H9 (cell line): ENCODE data around the gene KIF4A. TPM values are rescaled to one million over a fixed set of nuclear protein-coding genes. Genes with fewer than 3 reads are reported as not detected.
A peak's percentile ranks its signal among the peaks of the same experiment; 100 is the strongest.

Experiments used
- DNase-seq: peaks from one replicate; pipeline ENCODE4 v3.0.0-alpha.2; 2017
- H2AFZ ChIP-seq: one replicate; pipeline ENCODE4 v1.6.1; 2013; ENCODE audit warnings: mild to moderate bottlenecking, low read length, control low read depth, moderate library complexity
- H2AK5ac ChIP-seq: 2 replicates; pipeline ENCODE4 v1.6.1; 2013; ENCODE audit warnings: low read length, control low read depth, mixed read lengths; ENCODE audit not compliant: insufficient read length
- H2BK120ac ChIP-seq: one replicate; pipeline ENCODE4 v1.6.1; 2013; ENCODE audit warnings: low read depth, mild to moderate bottlenecking, low read length, control low read depth, inconsistent platforms; ENCODE audit not compliant: poor library complexity, severe bottlenecking
- H2BK12ac ChIP-seq: 2 replicates; pipeline ENCODE4 v1.6.1; 2013; ENCODE audit warnings: low read length, control low read depth, mixed read lengths, low read depth; ENCODE audit not compliant: insufficient read length
- H2BK15ac ChIP-seq: 2 replicates; pipeline ENCODE4 v1.6.1; 2013; ENCODE audit warnings: low read depth, low read length, control low read depth
- H2BK20ac ChIP-seq: one replicate; pipeline ENCODE4 v1.6.1; 2013; ENCODE audit warnings: low read depth, mild to moderate bottlenecking, low read length, control low read depth, inconsistent platforms; ENCODE audit not compliant: poor library complexity, severe bottlenecking
- H2BK5ac ChIP-seq: 2 replicates; pipeline ENCODE4 v1.6.1; 2013; ENCODE audit warnings: low read length, control low read depth, mixed read lengths; ENCODE audit not compliant: insufficient read length
- H3K14ac ChIP-seq: 2 replicates; pipeline ENCODE4 v1.6.1; 2013; ENCODE audit warnings: low read length, control low read depth; ENCODE audit not compliant: insufficient read depth
- H3K18ac ChIP-seq: 2 replicates; pipeline ENCODE4 v1.6.1; 2013; ENCODE audit warnings: low read depth, mild to moderate bottlenecking, mixed read lengths, low read length, control low read depth; ENCODE audit not compliant: insufficient read length
- H3K23ac ChIP-seq: 2 replicates; pipeline ENCODE4 v1.6.1; 2013; ENCODE audit warnings: low read length, control low read depth, mixed read lengths, low read depth; ENCODE audit not compliant: insufficient read length
- H3K23me2 ChIP-seq: 2 replicates; pipeline ENCODE4 v1.6.1; 2013; ENCODE audit warnings: low read depth, mild to moderate bottlenecking, mixed read lengths, low read length, control low read depth; ENCODE audit not compliant: insufficient read length, poor library complexity, severe bottlenecking
- H3K27ac ChIP-seq: 2 replicates; pipeline ENCODE4 v1.5.1; 2013; ENCODE audit warnings: low read length, control low read depth, mixed read lengths, low read depth; ENCODE audit not compliant: insufficient read length
- H3K27me3 ChIP-seq: 2 replicates; pipeline ENCODE4 v1.6.1; 2013; ENCODE audit warnings: low read length, control low read depth, inconsistent platforms; ENCODE audit not compliant: insufficient read depth
- H3K4ac ChIP-seq: 2 replicates; pipeline ENCODE4 v1.6.1; 2013; ENCODE audit warnings: low read depth, mild to moderate bottlenecking, control low read depth, inconsistent platforms, low read length, moderate library complexity
- H3K4me1 ChIP-seq: 2 replicates; pipeline ENCODE4 v1.6.1; 2013; ENCODE audit warnings: low read length, control low read depth, inconsistent platforms; ENCODE audit not compliant: insufficient read depth
- H3K4me2 ChIP-seq: 2 replicates; pipeline ENCODE4 v1.6.1; 2013; ENCODE audit warnings: low read length, control low read depth, mixed read lengths; ENCODE audit not compliant: insufficient read length, insufficient read depth
- H3K56ac ChIP-seq: 2 replicates; pipeline ENCODE4 v1.6.1; 2013; ENCODE audit warnings: low read depth, mild to moderate bottlenecking, mixed read lengths, low read length, control low read depth; ENCODE audit not compliant: insufficient read length
- H3K79me1 ChIP-seq: 2 replicates; pipeline ENCODE4 v1.6.1; 2013; ENCODE audit warnings: low read depth, mild to moderate bottlenecking, moderate library complexity, low read length, control low read depth, inconsistent platforms; ENCODE audit not compliant: insufficient read depth, poor library complexity, severe bottlenecking
- H3K79me2 ChIP-seq: 2 replicates; pipeline ENCODE4 v1.6.1; 2013; ENCODE audit warnings: low read length, control low read depth, inconsistent platforms; ENCODE audit not compliant: insufficient read depth
- H3K9ac ChIP-seq: 2 replicates; pipeline ENCODE4 v1.6.1; 2013; ENCODE audit warnings: low read length, control low read depth, mixed read lengths; ENCODE audit not compliant: insufficient read length; ENCODE audit errors: extremely low read depth
- H3K9me3 ChIP-seq: one replicate; pipeline ENCODE4 v1.6.1; 2013; ENCODE audit warnings: low read depth, low read length, inconsistent platforms; ENCODE audit not compliant: control insufficient read depth
- H3T11ph ChIP-seq: one replicate; pipeline ENCODE4 v1.6.1; 2013; ENCODE audit warnings: mild to moderate bottlenecking, low read length, control low read depth, inconsistent platforms
- H4K20me1 ChIP-seq: one replicate; pipeline ENCODE4 v1.6.1; 2013; ENCODE audit not compliant: control insufficient read depth, insufficient read length, insufficient read depth
- H4K5ac ChIP-seq: 2 replicates; pipeline ENCODE4 v1.6.1; 2013; ENCODE audit warnings: low read depth, mild to moderate bottlenecking, mixed read lengths, low read length, control low read depth; ENCODE audit not compliant: insufficient read length
- H4K8ac ChIP-seq: replicated peaks from 2 replicates; pipeline ENCODE4 v1.6.1; 2013; ENCODE audit warnings: low read length, control low read depth, mixed read lengths, low read depth; ENCODE audit not compliant: insufficient read length
- H4K91ac ChIP-seq: 2 replicates; pipeline ENCODE4 v1.6.1; 2013; ENCODE audit warnings: low read depth, mild to moderate bottlenecking, moderate library complexity, mixed read lengths, low read length, control low read depth; ENCODE audit not compliant: insufficient read length
- H3K27ac Mint-ChIP-seq, 3 experiments: 2 replicates in 2 of 3; 3 replicates in 1 of 3; pipeline ENCODE4 v1.8.0; 2020 to 2021; ENCODE audit warnings: mixed read lengths in 3 of 3, mild to moderate bottlenecking in 1 of 3, moderate library complexity in 1 of 3
- H3K27me3 Mint-ChIP-seq: 2 replicates; pipeline ENCODE4 v1.8.0; 2021; ENCODE audit warnings: low read depth, mild to moderate bottlenecking, moderate library complexity, mixed read lengths
- H3K36me3 Mint-ChIP-seq, 3 experiments: 2 replicates in 2 of 3; 3 replicates in 1 of 3; pipeline ENCODE4 v1.8.0; 2020 to 2021; ENCODE audit warnings: low read depth in 3 of 3, mixed read lengths in 3 of 3; ENCODE audit not compliant: insufficient read depth in 1 of 3
- H3K4me1 Mint-ChIP-seq, 2 experiments: 2 replicates each; pipeline ENCODE4 v1.8.0; 2020; ENCODE audit warnings: mixed read lengths in 2 of 2
- H3K4me3 Mint-ChIP-seq, 2 experiments: 2 replicates in 1 of 2; 3 replicates in 1 of 2; pipeline ENCODE4 v1.8.0; 2020 to 2021; ENCODE audit warnings: mild to moderate bottlenecking in 2 of 2, mixed read lengths in 2 of 2, moderate library complexity in 1 of 2
- H3K9me3 Mint-ChIP-seq, 2 experiments: 2 replicates in 1 of 2; 3 replicates in 1 of 2; pipeline ENCODE4 v1.8.0; 2020; ENCODE audit warnings: mild to moderate bottlenecking in 2 of 2, mixed read lengths in 2 of 2, moderate library complexity in 1 of 2
- CTCF ChIP-seq: fragments of 200-600 bp; sonication (generic); conservative IDR thresholded peaks from 3 replicates; pipeline ENCODE4 v1.8.0; 2021; ENCODE audit warnings: antibody characterized with exemption, mild to moderate bottlenecking
- WGBS: extraction: QIAGEN DNeasy Blood & Tissue Kit; methylation state at CpG from one replicate; pipeline ENCODE4 v1.1.7; 2013; ENCODE audit warnings: missing lambda C conversion rate, low lambda C conversion rate, mixed read lengths; ENCODE audit not compliant: insufficient read length; ENCODE audit errors: extremely low coverage; 5-methylcytosine and 5-hydroxymethylcytosine counted together
- total RNA-seq: library from RNA; stranded (reverse); gene quantifications from 2 replicates; pipeline ENCODE4 v1.2.1, GENCODE V29; 2021

KIF4A gene
- total RNA-seq, 1 experiment from 2014 or later = 41.8 TPM

GRCh38 chrX:70421618-70422017, 131.7 kb downstream of the KIF4A start:
- WGBS = no CpG with 5 or more reads among the region's 2 CpGs
- Histone ChIP-seq H4K8ac (no peak overlapping the region), H2BK15ac (no peak overlapping the region), H3K79me1 (no peaks in the 10 kb centered on the region), H3K27ac (no peak overlapping the region), H3K18ac (no peak overlapping the region), H3K27me3 (no peaks in the 10 kb centered on the region), H3K9ac (no peak overlapping the region), H4K5ac (no peak overlapping the region), H4K20me1 (no peaks in the 10 kb centered on the region), H2BK120ac (no peak overlapping the region), H3K23ac (no peak overlapping the region), H3K4ac (no peak overlapping the region), H2AK5ac (no peak overlapping the region), H3K9me3 (peaks cover 27% of the 10 kb centered on the region), H4K91ac (no peak overlapping the region), H3K23me2 (peaks cover 12% of the 10 kb centered on the region), H2BK20ac (no peak overlapping the region), H3T11ph (no peak overlapping the region), H2AFZ (no peak overlapping the region), H3K79me2 (no peaks in the 10 kb centered on the region), H3K14ac (no peak overlapping the region), H3K4me2 (no peak overlapping the region), H3K56ac (no peak overlapping the region), H3K4me1 (no peaks in the 10 kb centered on the region; the same call in 1 of the 2 replicates), H2BK12ac (no peak overlapping the region), H2BK5ac (no peak overlapping the region)
- H3K36me3 Mint-ChIP-seq = peaks cover 29 to 51% (median 30%) of the 10 kb centered on the region in 3 experiments
- H3K4me1 Mint-ChIP-seq = peaks cover 26 to 54% of the 10 kb centered on the region in 2 experiments
- peak overlapping the region; percentile 18 to 91 (median 89); a peak in 6 of 7 replicates for H3K27ac Mint-ChIP-seq
- peak overlapping the region; percentile 49 to 63; a peak in 4 of 5 replicates for H3K4me3 Mint-ChIP-seq
- peak; percentile 64 for DNase-seq
- TF ChIP-seq CTCF = no peak
- H3K27me3 Mint-ChIP-seq = peaks cover 2% of the 10 kb centered on the region
- peaks cover 64 to 75% of the 10 kb centered on the region in 2 experiments for H3K9me3 Mint-ChIP-seq
